Panc1 (cell line): ENCODE results near the gene RBMS1. TPM values are rescaled to one million over a fixed set of nuclear protein-coding genes. Genes with fewer than 3 reads are reported as not detected.

Experiments
- ATAC-seq: fragments of 200-7000 bp; cut with Tn5 transposase; 2 replicates; pipeline ENCODE4 v1.9.1; 2020; ENCODE audit warnings: mild to moderate bottlenecking, moderate library complexity
- BruUV-seq: library from RNA; stranded (reverse); fragments of 400-500 nt; replicated peaks from 2 replicates; lab custom pipeline; 2021; lab: Mats Ljungman, UMichigan
- CTCF ChIA-PET: fragments of 300-600 bp; sonication (Branson Sonifier 250); formaldehyde crosslinking; loops from one replicate; lab custom pipeline; 2022; ENCODE audit warnings: antibody characterized with exemption; lab: Charles Lee
- POLR2A ChIA-PET: fragments of 300-600 bp; sonication (Branson Sonifier 250); formaldehyde crosslinking; loops from one replicate; lab custom pipeline; 2022; ENCODE audit warnings: antibody characterized with exemption; lab: Charles Lee
- DNase-seq: peaks from one replicate; pipeline ENCODE4 v3.0.0-alpha.2; 2010; ENCODE audit warnings: low read depth, low spot score
- H3K27ac ChIP-seq: 2 replicates; pipeline ENCODE4 v1.5.1; 2011; ENCODE audit warnings: mild to moderate bottlenecking, low read length, inconsistent platforms
- H3K27me3 ChIP-seq: fragments of 200-500 bp; sonication (Bioruptor generic); 2 replicates; pipeline ENCODE4 v1.6.0; 2014; ENCODE audit warnings: low read length, inconsistent platforms; ENCODE audit not compliant: control insufficient read depth, insufficient read depth
- H3K36me3 ChIP-seq: fragments of 200-500 bp; sonication (Bioruptor generic); 2 replicates; pipeline ENCODE4 v1.5.1; 2014; ENCODE audit warnings: inconsistent platforms, mild to moderate bottlenecking, low read length, moderate library complexity; ENCODE audit not compliant: control insufficient read depth, insufficient read depth
- H3K4me1 ChIP-seq: 2 replicates; pipeline ENCODE4 v1.5.1; 2011; ENCODE audit warnings: inconsistent platforms, mild to moderate bottlenecking, low read length, moderate library complexity; ENCODE audit not compliant: control insufficient read depth, insufficient read depth
- H3K4me3 ChIP-seq, 2 experiments: 2 replicates each; pipeline ENCODE4 v1.5.1; 2011 to 2012; ENCODE audit warnings: low read depth in 2 of 2, low read length in 2 of 2, mild to moderate bottlenecking in 2 of 2, inconsistent platforms in 1 of 2, moderate library complexity in 1 of 2
- H3K9me3 ChIP-seq: fragments of 200-500 bp; sonication (Bioruptor generic); 2 replicates; pipeline ENCODE4 v1.5.1; 2014; ENCODE audit warnings: low read depth, mild to moderate bottlenecking, inconsistent platforms, low read length, moderate library complexity; ENCODE audit not compliant: control insufficient read depth, insufficient read depth
- POLR2AphosphoS5 ChIP-seq: IDR thresholded peaks from 2 replicates; pipeline ENCODE4 v1.6.1; 2012; ENCODE audit warnings: mild to moderate bottlenecking, low read depth, low read length, moderate library complexity
- SIN3A ChIP-seq: IDR thresholded peaks from 2 replicates; pipeline ENCODE4 v1.6.1; 2012; ENCODE audit warnings: low read depth, mild to moderate bottlenecking, low read length, moderate library complexity, borderline replicate concordance; ENCODE audit not compliant: insufficient read depth
- TCF7L2 ChIP-seq: IDR thresholded peaks from 2 replicates; pipeline ENCODE4 v1.6.1; 2011; ENCODE audit warnings: mild to moderate bottlenecking, low read depth, low read length, inconsistent platforms
- in situ Hi-C: cut with HindIII; loops from 2 replicates; pipeline ENCODE4 v1.10.0; 2016; ENCODE audit warnings: low sequenced_read_pairs, low pct_unique_long_range_greater_than_20kb
- intact Hi-C: fragments of 100-400 bp; cut with micrococcal nuclease; formaldehyde crosslinking; loops from one replicate; pipeline ENCODE4 v1.10.0; 2022; ENCODE audit not compliant: unreplicated experiment
- total RNA-seq: library from RNA; stranded (reverse); gene quantifications from one replicate; pipeline ENCODE4 v1.2.1, GENCODE V29; 2021; ENCODE audit not compliant: unreplicated experiment
- TF ChIP-seq, protein P1 (sequence below), 2 experiments: IDR thresholded peaks; 2 replicates each; pipeline ENCODE4 v1.6.1; 2011 to 2012; ENCODE audit warnings: low read depth in 2 of 2, control low read depth in 1 of 2, low read length in 1 of 2, mild to moderate bottlenecking in 1 of 2, moderate library complexity in 1 of 2; ENCODE audit not compliant: insufficient read depth in 1 of 2
- TF ChIP-seq, protein P2 (sequence below): fragments of 450-650 bp; IDR thresholded peaks from 2 replicates; pipeline ENCODE4 v1.5.1; 2017; ENCODE audit warnings: mild to moderate bottlenecking

The RBMS1 gene
- total RNA-seq, 1 experiment from 2014 or later = 67.0 TPM

GRCh38 chr2:160324161-160324800 lies 169.3 kb downstream of the RBMS1 start:
- H3K27ac ChIP-seq = no peak overlapping the region
- intact Hi-C loops = loop anchor here (10.0 kb wide), 1 partner anchor 671 kb away; no protein-coding TSS in a partner anchor
- BruUV-seq = no TSS peak

DNA sequence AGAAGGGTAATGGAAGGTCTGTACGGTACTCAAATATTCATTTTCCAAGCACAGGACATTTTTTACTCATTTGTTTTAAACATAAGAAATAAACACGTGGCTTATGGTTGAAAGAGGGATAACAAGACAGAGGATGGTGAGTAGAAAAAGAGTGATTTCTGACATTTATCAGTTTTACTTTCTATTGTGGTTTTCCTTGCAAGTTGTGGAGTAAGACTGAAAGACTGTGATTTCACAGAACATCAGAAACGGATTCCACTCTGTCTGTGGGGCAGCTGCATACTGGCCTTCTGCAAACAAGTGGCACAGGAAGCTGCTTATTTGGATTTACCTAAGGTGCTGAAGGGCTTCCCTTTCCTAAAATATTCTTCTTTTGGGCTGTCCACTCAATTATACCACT lies 171.3 kb downstream of the RBMS1 start:
- Histone ChIP-seq H3K36me3 (no peaks in the 10 kb centered on the region), H3K9me3 (no peaks in the 10 kb centered on the region), H3K4me1 (no peaks in the 10 kb centered on the region), H3K27me3 (no peaks in the 10 kb centered on the region), H3K4me3 (no peak overlapping the region), H3K27ac (no peak overlapping the region)
- BruUV-seq = no TSS peak
- in situ Hi-C loops (no loop called here), intact Hi-C loops (loop anchor here (10.0 kb wide), 1 partner anchor 672 kb away; no protein-coding TSS in a partner anchor)
- ChIA-PET POLR2A (no interaction called here), CTCF (no interaction called here)
- no peak for TF ChIP-seq TCF7L2
- no peak for TF ChIP-seq POLR2AphosphoS5
- no peak for TF ChIP-seq SIN3A
- TF ChIP-seq, protein P1, sequence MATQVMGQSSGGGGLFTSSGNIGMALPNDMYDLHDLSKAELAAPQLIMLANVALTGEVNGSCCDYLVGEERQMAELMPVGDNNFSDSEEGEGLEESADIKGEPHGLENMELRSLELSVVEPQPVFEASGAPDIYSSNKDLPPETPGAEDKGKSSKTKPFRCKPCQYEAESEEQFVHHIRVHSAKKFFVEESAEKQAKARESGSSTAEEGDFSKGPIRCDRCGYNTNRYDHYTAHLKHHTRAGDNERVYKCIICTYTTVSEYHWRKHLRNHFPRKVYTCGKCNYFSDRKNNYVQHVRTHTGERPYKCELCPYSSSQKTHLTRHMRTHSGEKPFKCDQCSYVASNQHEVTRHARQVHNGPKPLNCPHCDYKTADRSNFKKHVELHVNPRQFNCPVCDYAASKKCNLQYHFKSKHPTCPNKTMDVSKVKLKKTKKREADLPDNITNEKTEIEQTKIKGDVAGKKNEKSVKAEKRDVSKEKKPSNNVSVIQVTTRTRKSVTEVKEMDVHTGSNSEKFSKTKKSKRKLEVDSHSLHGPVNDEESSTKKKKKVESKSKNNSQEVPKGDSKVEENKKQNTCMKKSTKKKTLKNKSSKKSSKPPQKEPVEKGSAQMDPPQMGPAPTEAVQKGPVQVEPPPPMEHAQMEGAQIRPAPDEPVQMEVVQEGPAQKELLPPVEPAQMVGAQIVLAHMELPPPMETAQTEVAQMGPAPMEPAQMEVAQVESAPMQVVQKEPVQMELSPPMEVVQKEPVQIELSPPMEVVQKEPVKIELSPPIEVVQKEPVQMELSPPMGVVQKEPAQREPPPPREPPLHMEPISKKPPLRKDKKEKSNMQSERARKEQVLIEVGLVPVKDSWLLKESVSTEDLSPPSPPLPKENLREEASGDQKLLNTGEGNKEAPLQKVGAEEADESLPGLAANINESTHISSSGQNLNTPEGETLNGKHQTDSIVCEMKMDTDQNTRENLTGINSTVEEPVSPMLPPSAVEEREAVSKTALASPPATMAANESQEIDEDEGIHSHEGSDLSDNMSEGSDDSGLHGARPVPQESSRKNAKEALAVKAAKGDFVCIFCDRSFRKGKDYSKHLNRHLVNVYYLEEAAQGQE (IDR thresholded peaks at IDR 0.05; ENCODE audit: insufficient read depth in 1 of 2, low read depth in 2 of 2, low read length in 1 of 2) = no peak
- TF ChIP-seq, protein P2, sequence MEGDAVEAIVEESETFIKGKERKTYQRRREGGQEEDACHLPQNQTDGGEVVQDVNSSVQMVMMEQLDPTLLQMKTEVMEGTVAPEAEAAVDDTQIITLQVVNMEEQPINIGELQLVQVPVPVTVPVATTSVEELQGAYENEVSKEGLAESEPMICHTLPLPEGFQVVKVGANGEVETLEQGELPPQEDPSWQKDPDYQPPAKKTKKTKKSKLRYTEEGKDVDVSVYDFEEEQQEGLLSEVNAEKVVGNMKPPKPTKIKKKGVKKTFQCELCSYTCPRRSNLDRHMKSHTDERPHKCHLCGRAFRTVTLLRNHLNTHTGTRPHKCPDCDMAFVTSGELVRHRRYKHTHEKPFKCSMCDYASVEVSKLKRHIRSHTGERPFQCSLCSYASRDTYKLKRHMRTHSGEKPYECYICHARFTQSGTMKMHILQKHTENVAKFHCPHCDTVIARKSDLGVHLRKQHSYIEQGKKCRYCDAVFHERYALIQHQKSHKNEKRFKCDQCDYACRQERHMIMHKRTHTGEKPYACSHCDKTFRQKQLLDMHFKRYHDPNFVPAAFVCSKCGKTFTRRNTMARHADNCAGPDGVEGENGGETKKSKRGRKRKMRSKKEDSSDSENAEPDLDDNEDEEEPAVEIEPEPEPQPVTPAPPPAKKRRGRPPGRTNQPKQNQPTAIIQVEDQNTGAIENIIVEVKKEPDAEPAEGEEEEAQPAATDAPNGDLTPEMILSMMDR = no peak
- ATAC-seq = no peak
- no peak for DNase-seq

More at GRCh38 chr2:160324161-160324800, 169.3 kb downstream of the RBMS1 start:
- no peaks in the 10 kb centered on the region for H3K27me3 ChIP-seq
- no peak overlapping the region for H3K4me3 ChIP-seq
- TF ChIP-seq POLR2AphosphoS5 = no peak
- TF ChIP-seq, protein P2 = peak; percentile 84
- ChIA-PET CTCF (interaction anchor here (0.5 to 1.7 kb wide), 9 partner anchors 10 to 1125 kb away, joined by 3 to 5 read pairs (median 3); no protein-coding TSS in a partner anchor), POLR2A (interaction anchor here (0.6 to 0.7 kb wide), 2 partner anchors 54 to 90 kb away, joined by 4 to 5 read pairs; no protein-coding TSS in a partner anchor)
- in situ Hi-C loops = no loop called here
- DNase-seq (peak; percentile 35), ATAC-seq (peak; percentile 87)
- peaks cover 6% of the 10 kb centered on the region for H3K4me1 ChIP-seq
- H3K36me3 ChIP-seq = no peaks in the 10 kb centered on the region
- no peaks in the 10 kb centered on the region for H3K9me3 ChIP-seq
